HEK293 (cell line): Measurements from ENCODE around the gene ZSCAN9.
A peak's percentile ranks its signal among the peaks of the same experiment; 100 is the strongest.

Source experiments
- GLI4 ChIP-seq: fragments of 450-650 bp; formaldehyde crosslinking; IDR thresholded peaks from 2 replicates; pipeline ENCODE4 v1.5.1; 2016; ENCODE audit warnings: missing biosample characterization, missing genetic modification characterization
- MYNN ChIP-seq: fragments of 450-650 bp; formaldehyde crosslinking; IDR thresholded peaks from 2 replicates; pipeline ENCODE4 v1.5.1; 2016; ENCODE audit warnings: missing biosample characterization, missing genetic modification characterization, borderline replicate concordance
- OVOL3 ChIP-seq: fragments of 450-650 bp; formaldehyde crosslinking; IDR thresholded peaks from 2 replicates; pipeline ENCODE4 v1.5.1; 2016; ENCODE audit warnings: missing biosample characterization, missing genetic modification characterization
- SCRT1 ChIP-seq: fragments of 450-650 bp; formaldehyde crosslinking; IDR thresholded peaks from 2 replicates; pipeline ENCODE4 v1.5.1; 2016; ENCODE audit warnings: missing biosample characterization, missing genetic modification characterization, borderline replicate concordance
- SP7 ChIP-seq: fragments of 450-650 bp; formaldehyde crosslinking; IDR thresholded peaks from 2 replicates; pipeline ENCODE4 v1.5.1; 2016; ENCODE audit warnings: missing biosample characterization, missing genetic modification characterization
- ZFP41 ChIP-seq: fragments of 450-650 bp; formaldehyde crosslinking; IDR thresholded peaks from 2 replicates; pipeline ENCODE4 v1.5.1; 2016; ENCODE audit warnings: missing biosample characterization, missing genetic modification characterization, borderline replicate concordance
- ZNF174 ChIP-seq: fragments of 450-650 bp; formaldehyde crosslinking; IDR thresholded peaks from 2 replicates; pipeline ENCODE4 v1.5.0; 2017; ENCODE audit warnings: missing biosample characterization, mild to moderate bottlenecking, missing genetic modification characterization
- ZNF19 ChIP-seq: fragments of 450-650 bp; formaldehyde crosslinking; IDR thresholded peaks from 2 replicates; pipeline ENCODE4; 2016; ENCODE audit warnings: missing biosample characterization, missing genetic modification characterization, low read depth
- ZNF248 ChIP-seq: fragments of 450-650 bp; formaldehyde crosslinking; IDR thresholded peaks from 2 replicates; pipeline ENCODE4 v1.5.1; 2017; ENCODE audit warnings: missing biosample characterization, missing genetic modification characterization
- ZNF311 ChIP-seq: fragments of 450-650 bp; formaldehyde crosslinking; IDR thresholded peaks from 2 replicates; pipeline ENCODE4 v1.5.1; 2017; ENCODE audit warnings: missing biosample characterization, missing genetic modification characterization, borderline replicate concordance
- ZNF341 ChIP-seq: fragments of 450-650 bp; formaldehyde crosslinking; IDR thresholded peaks from 2 replicates; pipeline ENCODE4; 2016; ENCODE audit warnings: low read depth, missing biosample characterization, missing genetic modification characterization
- ZNF354C ChIP-seq: fragments of 450-650 bp; formaldehyde crosslinking; IDR thresholded peaks from 2 replicates; pipeline ENCODE4 v1.5.1; 2016; ENCODE audit warnings: missing biosample characterization, missing genetic modification characterization, low read depth, borderline replicate concordance
- ZNF394 ChIP-seq: fragments of 450-650 bp; formaldehyde crosslinking; IDR thresholded peaks from 2 replicates; pipeline ENCODE4 v1.5.1; 2016; ENCODE audit warnings: missing biosample characterization, missing genetic modification characterization, mild to moderate bottlenecking, moderate library complexity, borderline replicate concordance
- ZNF416 ChIP-seq: fragments of 450-650 bp; formaldehyde crosslinking; IDR thresholded peaks from 2 replicates; pipeline ENCODE4 v1.5.1; 2016; ENCODE audit warnings: missing biosample characterization, missing genetic modification characterization
- ZNF473 ChIP-seq: fragments of 450-650 bp; formaldehyde crosslinking; IDR thresholded peaks from 2 replicates; pipeline ENCODE4 v1.5.1; 2017; ENCODE audit warnings: missing biosample characterization, missing genetic modification characterization
- ZNF488 ChIP-seq: fragments of 450-650 bp; formaldehyde crosslinking; IDR thresholded peaks from 2 replicates; pipeline ENCODE4 v1.5.1; 2016; ENCODE audit warnings: missing biosample characterization, missing genetic modification characterization
- ZNF514 ChIP-seq: fragments of 450-650 bp; formaldehyde crosslinking; IDR thresholded peaks from 2 replicates; pipeline ENCODE4 v1.5.1; 2016; ENCODE audit warnings: missing biosample characterization, missing genetic modification characterization
- ZNF558 ChIP-seq: fragments of 450-650 bp; formaldehyde crosslinking; IDR thresholded peaks from 2 replicates; pipeline ENCODE4 v1.5.1; 2016; ENCODE audit warnings: missing biosample characterization, missing genetic modification characterization
- ZNF596 ChIP-seq: fragments of 450-650 bp; IDR thresholded peaks from 2 replicates; pipeline ENCODE4 v1.5.0; 2018; ENCODE audit warnings: missing biosample characterization, mild to moderate bottlenecking, missing genetic modification characterization, moderate library complexity
- ZNF792 ChIP-seq: fragments of 450-650 bp; formaldehyde crosslinking; IDR thresholded peaks from 2 replicates; pipeline ENCODE4 v1.5.1; 2016; ENCODE audit warnings: missing biosample characterization, missing genetic modification characterization
- ZNF830 ChIP-seq: fragments of 450-650 bp; IDR thresholded peaks from 2 replicates; pipeline ENCODE4 v1.5.0; 2018; ENCODE audit warnings: missing biosample characterization, missing genetic modification characterization, low read depth, mild to moderate bottlenecking, moderate library complexity
- ZSCAN5A ChIP-seq: fragments of 450-650 bp; formaldehyde crosslinking; IDR thresholded peaks from 2 replicates; pipeline ENCODE4 v1.5.1; 2016; ENCODE audit warnings: missing biosample characterization, missing genetic modification characterization
- TF ChIP-seq, protein P1 (sequence below): fragments of 450-650 bp; formaldehyde crosslinking; conservative IDR thresholded peaks from 2 replicates; pipeline ENCODE4 v1.5.1; 2016; ENCODE audit warnings: low read depth, missing biosample characterization, missing genetic modification characterization
- TF ChIP-seq, protein P2 (sequence below): fragments of 450-650 bp; formaldehyde crosslinking; IDR thresholded peaks from 2 replicates; pipeline ENCODE4; 2016; ENCODE audit warnings: missing biosample characterization, missing genetic modification characterization
- TF ChIP-seq, protein P3 (sequence below): fragments of 450-650 bp; formaldehyde crosslinking; IDR thresholded peaks from 2 replicates; pipeline ENCODE4 v1.5.1; 2016; ENCODE audit warnings: missing biosample characterization, missing genetic modification characterization
- TF ChIP-seq, protein P4 (sequence below): fragments of 450-650 bp; formaldehyde crosslinking; IDR thresholded peaks from 2 replicates; pipeline ENCODE4 v1.5.0; 2017; ENCODE audit warnings: missing biosample characterization, missing genetic modification characterization, borderline replicate concordance

Gene ZSCAN9

DNA sequence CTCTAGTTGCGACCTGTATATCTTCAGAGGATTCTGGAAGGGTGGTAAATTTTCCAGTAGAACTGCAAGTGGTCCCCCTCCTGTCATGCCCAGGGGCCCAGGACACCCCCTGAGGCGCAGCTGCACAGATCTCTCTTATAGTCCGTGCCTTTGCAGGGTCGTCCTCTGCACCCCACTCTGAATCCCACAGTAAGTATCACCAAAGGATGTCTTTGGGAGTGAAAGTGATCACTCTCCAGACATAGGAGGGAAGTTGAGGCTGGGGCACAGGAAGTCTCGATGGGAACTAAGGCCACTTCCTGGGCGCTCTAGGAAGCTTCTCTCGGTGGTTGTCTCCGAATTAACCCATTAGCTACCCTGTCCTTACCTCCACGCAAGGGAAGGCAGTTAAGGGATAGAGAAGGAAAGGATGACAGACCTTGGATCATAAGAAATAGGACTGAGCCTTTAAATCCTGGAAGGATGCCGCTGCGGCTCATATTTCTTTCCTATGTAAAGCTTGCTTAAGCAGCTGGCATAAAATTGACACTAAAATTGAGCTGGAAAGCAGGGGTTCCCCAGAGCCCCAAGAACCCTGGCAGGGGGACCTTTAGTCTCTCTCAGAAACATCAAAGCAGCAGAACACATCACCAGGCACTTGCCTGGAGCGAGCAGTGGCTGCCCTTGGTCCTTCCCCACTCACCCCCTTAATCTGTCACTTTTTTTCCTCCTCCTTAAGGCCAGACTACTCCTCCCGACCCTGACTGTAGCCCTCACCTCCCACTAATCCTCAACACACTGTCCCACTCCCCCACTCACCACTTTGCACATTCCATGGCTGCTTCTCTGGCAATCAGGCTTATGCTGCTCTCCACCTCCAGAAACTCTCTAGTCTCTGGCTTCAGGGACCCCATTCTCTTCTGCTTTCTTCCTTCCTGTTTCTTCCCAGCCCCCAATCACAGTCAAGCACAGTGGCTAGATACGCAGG, 27.2 kb downstream of the ZSCAN9 start, which contains the start of gene ZKSCAN4 (continued):
- TF ChIP-seq ZNF394 (tag by site-specific recombination) (peak; percentile 68; the same call in 1 of the 2 replicates), MYNN (tag by site-specific recombination) (no peak), ZNF488 (tag by site-specific recombination) (no peak), ZNF341 (tag by site-specific recombination) (no peak), ZNF354C (tag by site-specific recombination) (no peak), ZNF558 (tag by site-specific recombination) (no peak), SP7 (peak; percentile 71), ZNF248 (no peak), ZNF416 (tag by site-specific recombination) (no peak), ZNF19 (tag by site-specific recombination) (no peak), ZNF792 (tag by site-specific recombination) (no peak), ZSCAN5A (tag by site-specific recombination) (peak; percentile 71), ZNF311 (tag by site-specific recombination) (no peak), ZNF174 (tag by site-specific recombination) (no peak), ZNF514 (tag by site-specific recombination) (no peak), OVOL3 (tag by site-specific recombination) (no peak), SCRT1 (tag by site-specific recombination) (no peak), ZFP41 (tag by site-specific recombination) (no peak), ZNF830 (tag by site-specific recombination) (no peak), ZNF473 (no peak), GLI4 (tag by site-specific recombination) (no peak), ZNF596 (tag by site-specific recombination) (no peak)
- TF ChIP-seq, protein P1, sequence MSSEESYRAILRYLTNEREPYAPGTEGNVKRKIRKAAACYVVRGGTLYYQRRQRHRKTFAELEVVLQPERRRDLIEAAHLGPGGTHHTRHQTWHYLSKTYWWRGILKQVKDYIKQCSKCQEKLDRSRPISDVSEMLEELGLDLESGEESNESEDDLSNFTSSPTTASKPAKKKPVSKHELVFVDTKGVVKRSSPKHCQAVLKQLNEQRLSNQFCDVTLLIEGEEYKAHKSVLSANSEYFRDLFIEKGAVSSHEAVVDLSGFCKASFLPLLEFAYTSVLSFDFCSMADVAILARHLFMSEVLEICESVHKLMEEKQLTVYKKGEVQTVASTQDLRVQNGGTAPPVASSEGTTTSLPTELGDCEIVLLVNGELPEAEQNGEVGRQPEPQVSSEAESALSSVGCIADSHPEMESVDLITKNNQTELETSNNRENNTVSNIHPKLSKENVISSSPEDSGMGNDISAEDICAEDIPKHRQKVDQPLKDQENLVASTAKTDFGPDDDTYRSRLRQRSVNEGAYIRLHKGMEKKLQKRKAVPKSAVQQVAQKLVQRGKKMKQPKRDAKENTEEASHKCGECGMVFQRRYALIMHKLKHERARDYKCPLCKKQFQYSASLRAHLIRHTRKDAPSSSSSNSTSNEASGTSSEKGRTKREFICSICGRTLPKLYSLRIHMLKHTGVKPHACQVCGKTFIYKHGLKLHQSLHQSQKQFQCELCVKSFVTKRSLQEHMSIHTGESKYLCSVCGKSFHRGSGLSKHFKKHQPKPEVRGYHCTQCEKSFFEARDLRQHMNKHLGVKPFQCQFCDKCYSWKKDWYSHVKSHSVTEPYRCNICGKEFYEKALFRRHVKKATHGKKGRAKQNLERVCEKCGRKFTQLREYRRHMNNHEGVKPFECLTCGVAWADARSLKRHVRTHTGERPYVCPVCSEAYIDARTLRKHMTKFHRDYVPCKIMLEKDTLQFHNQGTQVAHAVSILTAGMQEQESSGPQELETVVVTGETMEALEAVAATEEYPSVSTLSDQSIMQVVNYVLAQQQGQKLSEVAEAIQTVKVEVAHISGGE, result peak; percentile 98
- TF ChIP-seq, protein P2, sequence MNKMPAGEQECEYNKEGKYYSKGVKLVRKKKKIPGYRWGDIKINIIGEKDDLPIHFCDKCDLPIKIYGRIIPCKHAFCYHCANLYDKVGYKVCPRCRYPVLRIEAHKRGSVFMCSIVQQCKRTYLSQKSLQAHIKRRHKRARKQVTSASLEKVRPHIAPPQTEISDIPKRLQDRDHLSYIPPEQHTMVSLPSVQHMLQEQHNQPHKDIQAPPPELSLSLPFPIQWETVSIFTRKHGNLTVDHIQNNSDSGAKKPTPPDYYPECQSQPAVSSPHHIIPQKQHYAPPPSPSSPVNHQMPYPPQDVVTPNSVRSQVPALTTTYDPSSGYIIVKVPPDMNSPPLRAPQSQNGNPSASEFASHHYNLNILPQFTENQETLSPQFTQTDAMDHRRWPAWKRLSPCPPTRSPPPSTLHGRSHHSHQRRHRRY, result no peak
- TF ChIP-seq, protein P3, sequence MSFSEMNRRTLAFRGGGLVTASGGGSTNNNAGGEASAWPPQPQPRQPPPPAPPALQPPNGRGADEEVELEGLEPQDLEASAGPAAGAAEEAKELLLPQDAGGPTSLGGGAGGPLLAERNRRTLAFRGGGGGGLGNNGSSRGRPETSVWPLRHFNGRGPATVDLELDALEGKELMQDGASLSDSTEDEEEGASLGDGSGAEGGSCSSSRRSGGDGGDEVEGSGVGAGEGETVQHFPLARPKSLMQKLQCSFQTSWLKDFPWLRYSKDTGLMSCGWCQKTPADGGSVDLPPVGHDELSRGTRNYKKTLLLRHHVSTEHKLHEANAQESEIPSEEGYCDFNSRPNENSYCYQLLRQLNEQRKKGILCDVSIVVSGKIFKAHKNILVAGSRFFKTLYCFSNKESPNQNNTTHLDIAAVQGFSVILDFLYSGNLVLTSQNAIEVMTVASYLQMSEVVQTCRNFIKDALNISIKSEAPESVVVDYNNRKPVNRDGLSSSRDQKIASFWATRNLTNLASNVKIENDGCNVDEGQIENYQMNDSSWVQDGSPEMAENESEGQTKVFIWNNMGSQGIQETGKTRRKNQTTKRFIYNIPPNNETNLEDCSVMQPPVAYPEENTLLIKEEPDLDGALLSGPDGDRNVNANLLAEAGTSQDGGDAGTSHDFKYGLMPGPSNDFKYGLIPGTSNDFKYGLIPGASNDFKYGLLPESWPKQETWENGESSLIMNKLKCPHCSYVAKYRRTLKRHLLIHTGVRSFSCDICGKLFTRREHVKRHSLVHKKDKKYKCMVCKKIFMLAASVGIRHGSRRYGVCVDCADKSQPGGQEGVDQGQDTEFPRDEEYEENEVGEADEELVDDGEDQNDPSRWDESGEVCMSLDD (tag by site-specific recombination), result peak; percentile 52; the same call in 1 of the 2 replicates
- TF ChIP-seq, protein P4, sequence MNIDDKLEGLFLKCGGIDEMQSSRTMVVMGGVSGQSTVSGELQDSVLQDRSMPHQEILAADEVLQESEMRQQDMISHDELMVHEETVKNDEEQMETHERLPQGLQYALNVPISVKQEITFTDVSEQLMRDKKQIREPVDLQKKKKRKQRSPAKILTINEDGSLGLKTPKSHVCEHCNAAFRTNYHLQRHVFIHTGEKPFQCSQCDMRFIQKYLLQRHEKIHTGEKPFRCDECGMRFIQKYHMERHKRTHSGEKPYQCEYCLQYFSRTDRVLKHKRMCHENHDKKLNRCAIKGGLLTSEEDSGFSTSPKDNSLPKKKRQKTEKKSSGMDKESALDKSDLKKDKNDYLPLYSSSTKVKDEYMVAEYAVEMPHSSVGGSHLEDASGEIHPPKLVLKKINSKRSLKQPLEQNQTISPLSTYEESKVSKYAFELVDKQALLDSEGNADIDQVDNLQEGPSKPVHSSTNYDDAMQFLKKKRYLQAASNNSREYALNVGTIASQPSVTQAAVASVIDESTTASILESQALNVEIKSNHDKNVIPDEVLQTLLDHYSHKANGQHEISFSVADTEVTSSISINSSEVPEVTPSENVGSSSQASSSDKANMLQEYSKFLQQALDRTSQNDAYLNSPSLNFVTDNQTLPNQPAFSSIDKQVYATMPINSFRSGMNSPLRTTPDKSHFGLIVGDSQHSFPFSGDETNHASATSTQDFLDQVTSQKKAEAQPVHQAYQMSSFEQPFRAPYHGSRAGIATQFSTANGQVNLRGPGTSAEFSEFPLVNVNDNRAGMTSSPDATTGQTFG (tag by site-specific recombination), result no peak
